K562 (cell line): ENCODE measurements around the gene RBPJ. TPM values are rescaled to one million over a fixed set of nuclear protein-coding genes. Genes with fewer than 3 reads are reported as not detected.

ENCODE experiments used
- ATAC-seq: fragments of 200-7000 bp; cut with Tn5 transposase; 3 replicates; pipeline ENCODE4 v1.9.1; 2020; ENCODE audit warnings: moderate library complexity
- BruUV-seq: library from RNA; stranded (reverse); fragments of 400-500 nt; replicated peaks from 2 replicates; lab custom pipeline; 2021; lab: Mats Ljungman, UMichigan
- CTCF ChIA-PET: fragments of 300-600 bp; formaldehyde crosslinking; extraction: SDS; loops from one replicate; lab custom pipeline; 2021; ENCODE audit warnings: low intra/inter-chr PET ratio; lab: Yijun Ruan, JAX
- POLR2A ChIA-PET: fragments of 300-600, 350-650 bp; sonication (Branson Sonifier 250); formaldehyde crosslinking; extraction: SDS; loops from one replicate; lab custom pipeline; 2021; ENCODE audit warnings: antibody characterized with exemption, inconsistent platforms; lab: Yijun Ruan, JAX
- DNase-seq, 4 experiments: peaks; one replicate each; pipeline versions ENCODE4 v3.0.0 to v3.0.0-alpha.2; 2011 to 2018; ENCODE audit warnings: low spot score in 3 of 4, mixed read lengths in 3 of 4; ENCODE audit errors: extremely low read depth in 1 of 4
- FAIRE-seq: peaks from 2 replicates; lab custom pipeline; 2011; peaks lifted over from hg19 to GRCh38; lab: Jason Lieb, UNC
- H2AFZ ChIP-seq: 2 replicates; pipeline ENCODE4 v1.6.0; 2011; ENCODE audit warnings: low read depth, low read length, control low read depth, inconsistent platforms
- H3K27ac ChIP-seq: fragments of 200-600 bp; 3 replicates; pipeline ENCODE4 v1.8.0; 2011; ENCODE audit warnings: low read depth, mild to moderate bottlenecking, control low read depth, inconsistent platforms, low read length, moderate library complexity, mixed read lengths; ENCODE audit errors: extremely low read depth
- H3K27me3 ChIP-seq, 2 experiments: fragments of 300-600 bp in 1 of 2; 2 replicates in 1 of 2; 3 replicates in 1 of 2; pipeline versions ENCODE4 v1.6.0 to v1.8.0; 2011; ENCODE audit warnings: inconsistent platforms in 2 of 2, low read length in 2 of 2, mild to moderate bottlenecking in 1 of 2, mixed read lengths in 1 of 2, moderate library complexity in 1 of 2; ENCODE audit not compliant: control insufficient read depth in 2 of 2, insufficient read depth in 2 of 2
- H3K36me3 ChIP-seq: fragments of 300-600 bp; 3 replicates; pipeline ENCODE4 v1.8.0; 2011; ENCODE audit warnings: mild to moderate bottlenecking, low read length, inconsistent platforms; ENCODE audit not compliant: control insufficient read depth, insufficient read depth
- H3K4me1 ChIP-seq, 2 experiments: fragments of 200-600 bp in 1 of 2; replicated peaks in 1 of 2; 2 replicates in 1 of 2; 3 replicates in 1 of 2; pipeline versions ENCODE4 v1.5.1 to v1.8.0; 2011; ENCODE audit warnings: inconsistent platforms in 2 of 2, low read length in 2 of 2, mild to moderate bottlenecking in 1 of 2, mixed read lengths in 1 of 2, moderate library complexity in 1 of 2; ENCODE audit not compliant: control insufficient read depth in 2 of 2, insufficient read depth in 2 of 2
- H3K4me2 ChIP-seq: 2 replicates; pipeline ENCODE4 v1.6.1; 2011; ENCODE audit warnings: low read length, control low read depth, inconsistent platforms, mixed read lengths; ENCODE audit not compliant: insufficient read depth
- H3K4me3 ChIP-seq: fragments of 200-600 bp; sonication (generic), shearing (Covaris generic); 2 replicates; pipeline ENCODE4 v1.5.1; 2016; ENCODE audit warnings: control low read depth, inconsistent platforms
- H3K79me2 ChIP-seq: fragments of 200-600 bp; 3 replicates; pipeline ENCODE4 v1.8.0; 2011; ENCODE audit warnings: low read length, inconsistent platforms; ENCODE audit not compliant: control insufficient read depth, insufficient read depth
- H3K9ac ChIP-seq, 2 experiments: 2 replicates each; pipeline versions ENCODE4 v1.6.0 to v1.6.1; 2011; ENCODE audit warnings: low read depth in 2 of 2, low read length in 2 of 2, control low read depth in 1 of 2, inconsistent platforms in 1 of 2, mild to moderate bottlenecking in 1 of 2, mixed read lengths in 1 of 2; ENCODE audit not compliant: insufficient read depth in 1 of 2
- H3K9me1 ChIP-seq: one replicate; pipeline ENCODE4 v1.6.0; 2011; ENCODE audit warnings: inconsistent platforms, mild to moderate bottlenecking, low read length, moderate library complexity; ENCODE audit not compliant: control insufficient read depth, insufficient read depth
- H3K9me3 ChIP-seq: replicated peaks from 2 replicates; pipeline ENCODE4 v1.5.1; 2011; ENCODE audit warnings: low read depth, low read length, inconsistent platforms; ENCODE audit not compliant: control insufficient read depth, insufficient read depth
- H4K20me1 ChIP-seq: replicated peaks from 2 replicates; pipeline ENCODE4 v1.6.1; 2011; ENCODE audit warnings: low read length, inconsistent platforms, mixed read lengths; ENCODE audit not compliant: control insufficient read depth, insufficient read depth
- JUND ChIP-seq, 2 experiments: IDR thresholded peaks; 2 replicates in 1 of 2; 3 replicates in 1 of 2; pipeline ENCODE4 v1.6.1; 2011; ENCODE audit warnings: borderline replicate concordance in 2 of 2, low read depth in 2 of 2, low read length in 2 of 2, improper control_type of control experiment in 1 of 2, missing biosample characterization in 1 of 2, missing genetic modification characterization in 1 of 2, missing genetic modification reagents in 1 of 2
- KAT2B ChIP-seq: IDR thresholded peaks from one replicate; pipeline ENCODE4 v1.6.1; 2012; ENCODE audit warnings: low read depth, mild to moderate bottlenecking, control low read depth, inconsistent platforms, low read length, moderate library complexity
- KDM4B ChIP-seq, 2 experiments: fragments of 450-650 bp in 1 of 2; sonication (generic) in 1 of 2; IDR thresholded peaks; 2 replicates each; pipeline ENCODE4 v1.6.1; 2016 to 2017; ENCODE audit warnings: borderline replicate concordance in 2 of 2, antibody characterized with exemption in 1 of 2, low read depth in 1 of 2, mild to moderate bottlenecking in 1 of 2
- MYBL2 ChIP-seq, 2 experiments: fragments of 450-650 bp in 1 of 2; sonication (generic) in 1 of 2; formaldehyde crosslinking in 1 of 2; IDR thresholded peaks; 2 replicates each; pipeline versions ENCODE4 v1.6.1 to v1.8.1; 2017 to 2022; ENCODE audit warnings: borderline replicate concordance in 1 of 2, inconsistent platforms in 1 of 2, low read depth in 1 of 2, mild to moderate bottlenecking in 1 of 2, missing genetic modification reagents in 1 of 2, moderate library complexity in 1 of 2
- RBM22 ChIP-seq: fragments of 200-400 bp; formaldehyde crosslinking; IDR thresholded peaks from 2 replicates; pipeline ENCODE4 v1.6.1; 2018; ENCODE audit warnings: low read length, low read depth; ENCODE audit not compliant: poor library complexity, severe bottlenecking
- TEAD4 ChIP-seq, 2 experiments: sonication (generic) in 1 of 2; formaldehyde crosslinking in 1 of 2; IDR thresholded peaks; 2 replicates each; pipeline versions ENCODE4 v1.6.1 to v1.8.0; 2012 to 2022; ENCODE audit warnings: borderline replicate concordance in 1 of 2, inconsistent platforms in 1 of 2, low read length in 1 of 2, mild to moderate bottlenecking in 1 of 2, missing genetic modification reagents in 1 of 2
- ZNF12 ChIP-seq: sonication (generic); formaldehyde crosslinking; IDR thresholded peaks from 2 replicates; pipeline ENCODE4 v1.4.0; 2020; ENCODE audit warnings: mild to moderate bottlenecking, missing genetic modification reagents
- WGBS: fragments of 100-300 bp; shearing (Covaris generic); methylation state at CpG from one replicate; pipeline ENCODE4 v1.1.6; 2016; ENCODE audit warnings: low coverage, mixed read lengths; ENCODE audit not compliant: insufficient coverage; ENCODE audit errors: missing lambda C conversion rate; 5-methylcytosine and 5-hydroxymethylcytosine counted together
- in situ Hi-C: fragments of 300-500 bp; cut with MboI; formaldehyde crosslinking; loops from 4 replicates; pipeline ENCODE4 v1.15.0; 2018; ENCODE audit warnings: inconsistent platforms, mixed read lengths
- intact Hi-C: fragments of 100-400 bp; cut with micrococcal nuclease; formaldehyde crosslinking; loops from 2 replicates; pipeline ENCODE4 v1.14.2; 2022
- polyA plus RNA-seq, 8 experiments: library from polyadenylated mRNA; depleted of rRNA in 4 of 8; stranded (reverse) in 5 of 8; unstranded in 3 of 8; fragments of >200 nt; fragmentation: Nextera tagmentation in 2 of 8; fragmentation: Illumina TruSeq in 1 of 8; extraction: Ambion mirVana in 2 of 8; extraction: Trizol in 1 of 8; gene quantifications; 2 replicates each; pipeline versions ENCODE4 v1.2.1 to v1.2.3, GENCODE V29; 2011 to 2014; ENCODE audit warnings: inconsistent platforms in 1 of 8, missing spikeins in 1 of 8
- total RNA-seq, 7 experiments: library from RNA; depleted of rRNA in 6 of 7; stranded (reverse); fragments of >200 nt in 6 of 7; fragmentation: Illumina TruSeq in 2 of 7; extraction: Trizol in 2 of 7; gene quantifications; 2 replicates each; pipeline versions ENCODE4 v1.2.1 to v1.2.3, GENCODE V29; 2011 to 2021; ENCODE audit warnings: low replicate concordance in 1 of 7
- TF ChIP-seq, protein P1 (sequence below): fragments of 250-450 bp; sonication (Bioruptor Pico); IDR thresholded peaks from 2 replicates; pipeline ENCODE4 v1.5.0; 2021; ENCODE audit warnings: mild to moderate bottlenecking, borderline replicate concordance
- TF ChIP-seq, protein P2 (sequence below): fragments of 450-650 bp; formaldehyde crosslinking; IDR thresholded peaks from 2 replicates; pipeline ENCODE4 v1.4.0; 2022; ENCODE audit warnings: mild to moderate bottlenecking, moderate library complexity
- TF ChIP-seq, protein P3 (sequence below), 2 experiments: fragments of 250-450 bp in 1 of 2; fragments of 450-650 bp in 1 of 2; sonication (Bioruptor Pico) in 1 of 2; IDR thresholded peaks; 2 replicates each; pipeline versions ENCODE4 v1.6.1 to v1.8.0; 2016 to 2021; ENCODE audit warnings: mild to moderate bottlenecking in 2 of 2, moderate library complexity in 2 of 2, missing compliant biosample characterization in 1 of 2, missing genetic modification characterization in 1 of 2
- TF ChIP-seq, protein P4 (sequence below), 3 experiments: fragments of 200-800 bp in 1 of 3; fragments of 250-450 bp in 1 of 3; fragments of 450-650 bp in 1 of 3; sonication (Bioruptor Pico) in 1 of 3; sonication (Bioruptor generic) in 1 of 3; formaldehyde crosslinking in 1 of 3; IDR thresholded peaks; 2 replicates each; pipeline versions ENCODE4 v1.6.1 to v1.8.0; 2016 to 2022; ENCODE audit warnings: mild to moderate bottlenecking in 2 of 3, missing genetic modification characterization in 2 of 3, missing compliant biosample characterization in 1 of 3, moderate library complexity in 1 of 3

Gene RBPJ
- total and polyA plus RNA-seq, 9 of the 15 experiments (the other 6 are each of a cell fraction or from before 2014, with no cell fraction given): 17.2 to 49.4 (median 33.8) TPM

DNA sequence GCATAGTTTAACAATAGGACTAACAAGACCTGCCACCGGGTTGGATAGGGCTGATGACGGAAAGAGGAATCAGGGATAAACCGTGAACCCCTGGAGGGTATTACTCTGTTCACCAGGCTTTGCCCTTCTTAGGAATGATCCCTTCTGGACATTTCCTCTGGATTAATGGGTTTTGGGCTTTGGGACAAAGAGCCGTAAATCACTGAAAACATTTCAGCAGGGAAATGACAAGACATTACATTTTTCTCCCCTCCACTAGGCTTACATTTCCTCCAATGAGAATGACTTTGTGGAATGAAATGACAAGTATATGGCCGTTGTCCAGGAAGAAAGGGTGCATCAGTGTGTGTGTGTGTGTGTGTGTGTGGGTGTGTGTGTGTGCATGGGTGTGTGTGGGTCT is 25.9 kb upstream of the RBPJ start:
- BruUV-seq: no TSS peak
- Histone ChIP-seq H3K27me3 (peaks cover 15 to 18% of the 10 kb centered on the region in 2 experiments), H3K9ac (no peak overlapping the region), H3K4me2 (no peak overlapping the region), H3K27ac (no peak overlapping the region), H3K4me1 (no peaks in the 10 kb centered on the region), H3K36me3 (no peaks in the 10 kb centered on the region), H3K9me1 (no peaks in the 10 kb centered on the region), H2AFZ (no peak overlapping the region), H4K20me1 (no peaks in the 10 kb centered on the region), H3K4me3 (no peak overlapping the region), H3K79me2 (no peaks in the 10 kb centered on the region), H3K9me3 (no peaks in the 10 kb centered on the region; the same call in 1 of the 2 replicates)
- no peak for DNase-seq
- in situ Hi-C loops: no loop called here
- ATAC-seq: no peak
- CTCF ChIA-PET: no interaction called here
- POLR2A ChIA-PET: interaction anchor here (1.1 kb wide), 1 partner anchor 24 kb away, joined by 3 read pairs; no protein-coding TSS in a partner anchor
- intact Hi-C loops: no loop called here
- no peak for FAIRE-seq
- WGBS: 0% methylated on average over 5 of the region's 5 CpGs
- no peak for TF ChIP-seq KAT2B
- no peak for TF ChIP-seq MYBL2 (IDR thresholded peaks at IDR 0.05; ENCODE audit: low read depth)
- no peak for TF ChIP-seq MYBL2 (CRISPR knock-in tag; IDR thresholded peaks at IDR 0.05; ENCODE audit: borderline replicate concordance)
- TF ChIP-seq TEAD4 (IDR thresholded peaks at IDR 0.05; ENCODE audit: low read length): no peak
- no peak for TF ChIP-seq TEAD4 (CRISPR knock-in tag; IDR thresholded peaks at IDR 0.05; ENCODE audit: borderline replicate concordance)
- TF ChIP-seq ZNF12 (CRISPR knock-in tag): no peak
- no peak for TF ChIP-seq JUND (IDR thresholded peaks at IDR 0.05; ENCODE audit: borderline replicate concordance, low read depth, low read length)
- no peak for TF ChIP-seq JUND (tag; IDR thresholded peaks at IDR 0.05; ENCODE audit: borderline replicate concordance, low read depth, low read length)
- TF ChIP-seq, protein P1, sequence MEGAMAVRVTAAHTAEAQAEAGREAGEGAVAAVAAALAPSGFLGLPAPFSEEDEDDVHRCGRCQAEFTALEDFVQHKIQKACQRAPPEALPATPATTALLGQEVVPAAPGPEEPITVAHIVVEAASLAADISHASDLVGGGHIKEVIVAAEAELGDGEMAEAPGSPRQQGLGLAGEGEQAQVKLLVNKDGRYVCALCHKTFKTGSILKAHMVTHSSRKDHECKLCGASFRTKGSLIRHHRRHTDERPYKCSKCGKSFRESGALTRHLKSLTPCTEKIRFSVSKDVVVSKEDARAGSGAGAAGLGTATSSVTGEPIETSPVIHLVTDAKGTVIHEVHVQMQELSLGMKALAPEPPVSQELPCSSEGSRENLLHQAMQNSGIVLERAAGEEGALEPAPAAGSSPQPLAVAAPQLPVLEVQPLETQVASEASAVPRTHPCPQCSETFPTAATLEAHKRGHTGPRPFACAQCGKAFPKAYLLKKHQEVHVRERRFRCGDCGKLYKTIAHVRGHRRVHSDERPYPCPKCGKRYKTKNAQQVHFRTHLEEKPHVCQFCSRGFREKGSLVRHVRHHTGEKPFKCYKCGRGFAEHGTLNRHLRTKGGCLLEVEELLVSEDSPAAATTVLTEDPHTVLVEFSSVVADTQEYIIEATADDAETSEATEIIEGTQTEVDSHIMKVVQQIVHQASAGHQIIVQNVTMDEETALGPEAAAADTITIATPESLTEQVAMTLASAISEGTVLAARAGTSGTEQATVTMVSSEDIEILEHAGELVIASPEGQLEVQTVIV: no peak
- no peak for TF ChIP-seq RBM22
- TF ChIP-seq, protein P2, sequence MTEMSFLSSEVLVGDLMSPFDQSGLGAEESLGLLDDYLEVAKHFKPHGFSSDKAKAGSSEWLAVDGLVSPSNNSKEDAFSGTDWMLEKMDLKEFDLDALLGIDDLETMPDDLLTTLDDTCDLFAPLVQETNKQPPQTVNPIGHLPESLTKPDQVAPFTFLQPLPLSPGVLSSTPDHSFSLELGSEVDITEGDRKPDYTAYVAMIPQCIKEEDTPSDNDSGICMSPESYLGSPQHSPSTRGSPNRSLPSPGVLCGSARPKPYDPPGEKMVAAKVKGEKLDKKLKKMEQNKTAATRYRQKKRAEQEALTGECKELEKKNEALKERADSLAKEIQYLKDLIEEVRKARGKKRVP: no peak
- TF ChIP-seq, protein P3, sequence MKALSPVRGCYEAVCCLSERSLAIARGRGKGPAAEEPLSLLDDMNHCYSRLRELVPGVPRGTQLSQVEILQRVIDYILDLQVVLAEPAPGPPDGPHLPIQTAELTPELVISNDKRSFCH (CRISPR knock-in tag; IDR thresholded peaks at IDR 0.05): no peak
- TF ChIP-seq, protein P3 (tag; IDR thresholded peaks at IDR 0.05): no peak
- TF ChIP-seq KDM4B (IDR thresholded peaks at IDR 0.05; ENCODE audit: borderline replicate concordance in 2 of 2, low read depth in 1 of 2): no peak
- TF ChIP-seq, protein P4, sequence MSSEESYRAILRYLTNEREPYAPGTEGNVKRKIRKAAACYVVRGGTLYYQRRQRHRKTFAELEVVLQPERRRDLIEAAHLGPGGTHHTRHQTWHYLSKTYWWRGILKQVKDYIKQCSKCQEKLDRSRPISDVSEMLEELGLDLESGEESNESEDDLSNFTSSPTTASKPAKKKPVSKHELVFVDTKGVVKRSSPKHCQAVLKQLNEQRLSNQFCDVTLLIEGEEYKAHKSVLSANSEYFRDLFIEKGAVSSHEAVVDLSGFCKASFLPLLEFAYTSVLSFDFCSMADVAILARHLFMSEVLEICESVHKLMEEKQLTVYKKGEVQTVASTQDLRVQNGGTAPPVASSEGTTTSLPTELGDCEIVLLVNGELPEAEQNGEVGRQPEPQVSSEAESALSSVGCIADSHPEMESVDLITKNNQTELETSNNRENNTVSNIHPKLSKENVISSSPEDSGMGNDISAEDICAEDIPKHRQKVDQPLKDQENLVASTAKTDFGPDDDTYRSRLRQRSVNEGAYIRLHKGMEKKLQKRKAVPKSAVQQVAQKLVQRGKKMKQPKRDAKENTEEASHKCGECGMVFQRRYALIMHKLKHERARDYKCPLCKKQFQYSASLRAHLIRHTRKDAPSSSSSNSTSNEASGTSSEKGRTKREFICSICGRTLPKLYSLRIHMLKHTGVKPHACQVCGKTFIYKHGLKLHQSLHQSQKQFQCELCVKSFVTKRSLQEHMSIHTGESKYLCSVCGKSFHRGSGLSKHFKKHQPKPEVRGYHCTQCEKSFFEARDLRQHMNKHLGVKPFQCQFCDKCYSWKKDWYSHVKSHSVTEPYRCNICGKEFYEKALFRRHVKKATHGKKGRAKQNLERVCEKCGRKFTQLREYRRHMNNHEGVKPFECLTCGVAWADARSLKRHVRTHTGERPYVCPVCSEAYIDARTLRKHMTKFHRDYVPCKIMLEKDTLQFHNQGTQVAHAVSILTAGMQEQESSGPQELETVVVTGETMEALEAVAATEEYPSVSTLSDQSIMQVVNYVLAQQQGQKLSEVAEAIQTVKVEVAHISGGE (CRISPR knock-in tag; IDR thresholded peaks at IDR 0.05): no peak
